ENCODE data around the gene IL16.

IL16 gene

DNA sequence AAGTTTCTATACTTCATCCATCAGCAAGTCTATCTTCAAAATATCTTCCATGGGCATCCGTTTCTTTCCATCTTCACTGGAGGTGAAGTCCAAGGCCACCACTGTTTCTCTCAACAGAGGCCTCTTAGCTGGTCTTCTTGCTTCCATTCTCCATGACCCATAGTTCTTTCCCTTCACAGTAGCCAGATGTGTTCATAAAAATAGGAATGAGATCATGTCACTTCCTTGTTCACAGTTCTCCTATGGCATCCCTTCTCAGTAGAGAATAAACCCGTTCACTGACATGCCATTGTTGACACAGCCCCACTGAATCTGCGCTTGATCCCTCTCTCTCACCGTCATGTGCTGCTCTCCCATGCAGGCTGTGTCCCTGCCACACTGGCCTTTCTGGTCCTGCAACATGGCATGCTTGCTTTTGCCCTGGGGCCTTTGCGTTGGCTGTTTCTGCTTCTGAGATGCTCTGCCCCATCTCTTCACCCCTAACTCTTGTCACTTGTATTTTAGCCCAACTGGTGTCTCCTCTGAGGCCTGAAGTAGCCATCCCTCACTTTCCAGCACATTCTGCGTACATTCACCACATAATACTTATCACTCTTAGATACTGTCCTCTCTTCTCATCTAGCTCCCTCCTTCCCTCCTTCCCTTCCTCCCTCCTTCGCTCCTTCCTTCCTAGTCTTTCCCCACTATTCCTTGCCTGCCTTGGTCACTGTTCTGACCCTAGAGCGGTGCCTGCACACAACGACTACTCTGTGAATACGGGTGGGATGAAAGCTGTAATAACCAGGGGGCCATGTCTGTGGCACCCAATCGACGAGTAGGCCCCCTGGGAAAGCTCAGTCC lies 85.3 kb downstream of the IL16 start:
- TF ChIP-seq, protein P1, sequence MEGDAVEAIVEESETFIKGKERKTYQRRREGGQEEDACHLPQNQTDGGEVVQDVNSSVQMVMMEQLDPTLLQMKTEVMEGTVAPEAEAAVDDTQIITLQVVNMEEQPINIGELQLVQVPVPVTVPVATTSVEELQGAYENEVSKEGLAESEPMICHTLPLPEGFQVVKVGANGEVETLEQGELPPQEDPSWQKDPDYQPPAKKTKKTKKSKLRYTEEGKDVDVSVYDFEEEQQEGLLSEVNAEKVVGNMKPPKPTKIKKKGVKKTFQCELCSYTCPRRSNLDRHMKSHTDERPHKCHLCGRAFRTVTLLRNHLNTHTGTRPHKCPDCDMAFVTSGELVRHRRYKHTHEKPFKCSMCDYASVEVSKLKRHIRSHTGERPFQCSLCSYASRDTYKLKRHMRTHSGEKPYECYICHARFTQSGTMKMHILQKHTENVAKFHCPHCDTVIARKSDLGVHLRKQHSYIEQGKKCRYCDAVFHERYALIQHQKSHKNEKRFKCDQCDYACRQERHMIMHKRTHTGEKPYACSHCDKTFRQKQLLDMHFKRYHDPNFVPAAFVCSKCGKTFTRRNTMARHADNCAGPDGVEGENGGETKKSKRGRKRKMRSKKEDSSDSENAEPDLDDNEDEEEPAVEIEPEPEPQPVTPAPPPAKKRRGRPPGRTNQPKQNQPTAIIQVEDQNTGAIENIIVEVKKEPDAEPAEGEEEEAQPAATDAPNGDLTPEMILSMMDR (IDR thresholded peaks at IDR 0.05; ENCODE audit: insufficient read depth, low read depth, low read length, missing control alignments), result no peak
- no peak overlapping the region for H3K4me3 ChIP-seq (ENCODE audit: low read depth, low read length)
- DNase-seq (ENCODE audit: low read depth), result no peak

DNA sequence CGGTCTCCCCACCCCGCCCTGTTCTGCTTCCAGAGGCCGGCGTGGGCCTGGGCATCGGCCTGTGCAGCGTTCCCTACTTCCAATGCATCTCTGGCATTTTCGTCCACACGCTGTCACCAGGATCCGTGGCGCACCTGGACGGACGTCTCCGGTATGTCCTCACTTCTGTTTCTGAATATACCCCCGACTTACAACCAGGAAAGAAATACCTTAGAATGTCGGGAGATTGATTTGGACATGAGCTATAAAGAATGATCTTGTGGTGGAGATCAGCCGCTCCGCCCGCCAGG lies 85.9 kb downstream of the IL16 start:
- H3K4me3 ChIP-seq (ENCODE audit: low read depth, low read length), result no peak overlapping the region
- TF ChIP-seq, protein P1 (IDR thresholded peaks at IDR 0.05; ENCODE audit: insufficient read depth, low read depth, low read length, missing control alignments), result no peak
- no peak for DNase-seq (ENCODE audit: low read depth)

DNA sequence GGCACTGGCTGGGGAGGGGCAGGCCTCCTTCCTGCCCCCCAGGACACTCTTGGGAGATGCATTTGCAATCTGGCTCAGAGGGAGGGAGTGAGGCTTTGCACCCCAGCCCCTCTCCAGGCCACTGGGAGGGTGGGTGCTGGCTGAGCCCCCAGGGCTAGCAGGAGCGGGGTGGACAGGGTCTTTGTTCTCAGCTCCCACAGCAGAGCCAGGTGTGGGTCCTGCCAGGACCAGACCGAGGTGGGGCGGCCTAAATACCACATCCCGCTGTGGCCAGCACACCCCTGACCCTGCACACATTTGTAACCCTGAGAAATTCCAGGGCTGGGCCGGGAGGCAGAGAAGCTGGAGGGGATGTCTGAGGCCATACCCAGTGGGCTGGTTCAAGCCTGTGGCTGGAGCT lies 86.2 kb downstream of the IL16 start:
- H3K4me3 ChIP-seq (ENCODE audit: low read depth, low read length), result no peak overlapping the region
- no peak for DNase-seq (ENCODE audit: low read depth)
- TF ChIP-seq, protein P1 (IDR thresholded peaks at IDR 0.05; ENCODE audit: insufficient read depth, low read depth, low read length, missing control alignments), result no peak

DNA sequence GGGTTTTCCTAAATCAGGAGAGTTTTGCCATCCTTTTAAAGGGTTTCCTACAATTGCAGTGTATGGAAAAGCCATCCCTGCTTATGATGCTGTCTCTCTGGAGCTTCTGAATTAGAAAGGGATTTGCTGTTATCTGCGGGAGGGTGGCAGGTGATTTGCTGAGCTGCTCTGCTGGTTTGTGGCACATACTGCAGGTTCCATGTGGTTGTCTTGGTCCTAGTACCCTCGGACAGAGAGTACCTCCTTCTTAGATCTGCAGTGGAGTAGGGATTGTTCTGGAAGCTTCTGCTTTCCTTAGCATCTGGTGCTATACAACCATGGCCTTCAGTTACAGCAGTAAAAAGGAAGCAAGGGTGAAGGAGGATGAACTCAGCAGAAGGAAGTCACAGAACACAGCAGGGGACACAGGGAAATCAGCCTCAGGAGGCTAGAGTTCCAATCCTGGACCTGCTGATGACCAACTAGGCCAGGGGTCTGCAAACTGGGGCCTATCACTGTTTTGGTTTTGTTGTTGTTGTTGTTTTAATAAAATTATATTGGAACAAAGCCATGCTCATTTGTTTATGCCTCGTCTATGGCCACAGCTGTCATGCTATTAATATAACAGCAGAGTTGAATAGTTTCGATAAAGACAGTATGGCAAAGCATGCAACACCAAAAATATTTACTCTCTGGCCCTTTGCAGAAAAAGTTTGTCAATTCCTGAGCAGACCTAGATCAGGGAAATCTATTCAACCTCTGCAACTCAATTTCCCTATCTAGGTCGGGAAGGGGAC lies 87.8 kb downstream of the IL16 start:
- DNase-seq (ENCODE audit: low read depth), result peak; percentile 31
- no peak overlapping the region for H3K4me3 ChIP-seq (ENCODE audit: low read depth, low read length)

DNA sequence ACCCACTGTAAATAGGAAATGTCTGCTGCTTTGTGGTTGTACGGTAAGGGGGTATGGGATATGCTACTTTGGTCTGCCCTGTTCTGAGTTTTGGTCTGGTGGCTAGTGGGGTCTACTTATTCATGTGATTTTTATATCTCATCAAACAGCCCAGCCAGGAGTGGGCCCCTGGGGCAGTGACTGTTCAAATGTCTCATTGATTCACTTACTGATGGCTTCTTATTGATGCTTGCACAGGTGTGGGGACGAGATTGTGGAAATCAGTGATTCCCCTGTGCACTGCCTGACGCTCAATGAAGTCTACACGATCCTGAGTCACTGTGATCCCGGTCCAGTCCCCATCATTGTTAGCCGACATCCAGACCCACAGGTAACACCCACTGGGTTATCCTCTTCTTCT lies 88.8 kb downstream of the IL16 start:
- DNase-seq (ENCODE audit: low read depth), result no peak
- TF ChIP-seq, protein P1 (IDR thresholded peaks at IDR 0.05; ENCODE audit: insufficient read depth, low read depth, low read length, missing control alignments), result no peak
- H3K4me3 ChIP-seq (ENCODE audit: low read depth, low read length), result no peak overlapping the region

More for the DNA sequence above, 87.8 kb downstream of the IL16 start:
- TF ChIP-seq, protein P1 (IDR thresholded peaks at IDR 0.05; ENCODE audit: insufficient read depth, low read depth, low read length, missing control alignments), result no peak

DNA sequence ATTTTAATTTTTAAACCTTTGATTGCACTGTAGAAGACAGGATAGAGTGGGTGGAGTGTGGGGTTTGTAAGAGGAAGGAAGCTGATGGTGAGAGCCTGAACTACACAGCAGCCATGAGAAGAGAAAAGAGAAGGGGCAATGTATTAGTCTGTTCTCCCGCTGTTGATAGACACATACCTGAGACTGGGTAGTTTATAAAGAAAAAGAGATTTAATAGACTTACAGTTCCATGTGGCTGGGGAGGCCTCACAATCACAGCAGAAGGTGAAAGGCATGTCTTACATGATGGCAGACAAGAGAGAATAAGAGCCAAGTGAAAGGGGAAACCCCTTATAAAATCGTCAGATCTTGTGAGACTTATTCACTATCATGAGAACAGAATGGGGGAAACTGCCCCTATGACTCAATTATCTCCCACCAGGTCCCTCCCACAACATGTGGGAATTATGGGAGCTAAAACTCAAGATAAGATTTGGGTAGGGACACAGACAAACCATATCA lies 90.0 kb downstream of the IL16 start:
- TF ChIP-seq, protein P1 (IDR thresholded peaks at IDR 0.05; ENCODE audit: insufficient read depth, low read depth, low read length, missing control alignments), result no peak
- no peak for DNase-seq (ENCODE audit: low read depth)
- no peak overlapping the region for H3K4me3 ChIP-seq (ENCODE audit: low read depth, low read length)

Measured in GM12865 (cell line).